WTC11 (cell line): ENCODE results near the gene NOP10. TPM values are rescaled to one million over a fixed set of nuclear protein-coding genes. Genes with fewer than 3 reads are reported as not detected.

ENCODE experiments used
- ATAC-seq: fragments of 200-7000 bp; cut with Tn5 transposase; 2 replicates; pipeline ENCODE4 v1.10.0; 2021; ENCODE audit warnings: mild to moderate bottlenecking, moderate library complexity
- CTCF ChIA-PET: fragments of 300-600 bp; sonication (Branson Sonifier 250); formaldehyde crosslinking; loops from one replicate; lab custom pipeline; 2021; ENCODE audit warnings: antibody characterized with exemption; lab: Charles Lee
- POLR2A ChIA-PET: fragments of 350-600 bp; sonication (Branson Sonifier 250); formaldehyde crosslinking; loops from one replicate; lab custom pipeline; 2021; ENCODE audit warnings: antibody characterized with exemption; lab: Charles Lee
- DNase-seq: peaks from one replicate; pipeline ENCODE4 v3.0.0; 2021; ENCODE audit warnings: low spot score
- H3K27ac Mint-ChIP-seq: 2 replicates; pipeline ENCODE4 v1.8.0; 2021; ENCODE audit warnings: mixed read lengths
- H3K27me3 Mint-ChIP-seq: 2 replicates; pipeline ENCODE4 v1.8.0; 2021; ENCODE audit warnings: low read depth, mild to moderate bottlenecking, moderate library complexity, mixed read lengths
- H3K36me3 Mint-ChIP-seq: 2 replicates; pipeline ENCODE4 v1.8.0; 2021; ENCODE audit warnings: mixed read lengths
- H3K4me1 Mint-ChIP-seq: 2 replicates; pipeline ENCODE4 v1.8.0; 2022; ENCODE audit warnings: mixed read lengths
- H3K4me3 Mint-ChIP-seq: 2 replicates; pipeline ENCODE4 v1.8.0; 2021; ENCODE audit warnings: mild to moderate bottlenecking, moderate library complexity, mixed read lengths
- H3K9me3 Mint-ChIP-seq: 2 replicates; pipeline ENCODE4 v1.8.0; 2021; ENCODE audit warnings: mixed read lengths
- CBFB ChIP-seq: sonication (generic); formaldehyde crosslinking; IDR thresholded peaks from 2 replicates; pipeline ENCODE4 v1.8.1; 2022; ENCODE audit warnings: mild to moderate bottlenecking, low read depth, missing genetic modification reagents
- CREM ChIP-seq: sonication (generic); formaldehyde crosslinking; IDR thresholded peaks from 2 replicates; pipeline ENCODE4 v1.8.1; 2022; ENCODE audit warnings: mild to moderate bottlenecking, missing genetic modification reagents, moderate library complexity
- FOXK1 ChIP-seq: sonication (generic); formaldehyde crosslinking; IDR thresholded peaks from 2 replicates; pipeline ENCODE4 v1.8.0; 2022; ENCODE audit warnings: mild to moderate bottlenecking, moderate library complexity, missing genetic modification reagents
- FOXP1 ChIP-seq: sonication (generic); formaldehyde crosslinking; IDR thresholded peaks from 2 replicates; pipeline ENCODE4 v1.8.0; 2022; ENCODE audit warnings: missing genetic modification reagents, mild to moderate bottlenecking, moderate library complexity, borderline replicate concordance
- GTF2I ChIP-seq: fragments of 250-450 bp; sonication (Bioruptor Pico); conservative IDR thresholded peaks from 2 replicates; pipeline ENCODE4 v1.4.0; 2021; ENCODE audit warnings: mild to moderate bottlenecking
- IRF1 ChIP-seq: sonication (generic); formaldehyde crosslinking; IDR thresholded peaks from 2 replicates; pipeline ENCODE4 v1.8.0; 2023; ENCODE audit warnings: missing genetic modification reagents
- IRF2 ChIP-seq: sonication (generic); formaldehyde crosslinking; IDR thresholded peaks from 2 replicates; pipeline ENCODE4 v1.8.0; 2022; ENCODE audit warnings: low read depth, missing genetic modification reagents, borderline replicate concordance
- JUN ChIP-seq: sonication (generic); formaldehyde crosslinking; IDR thresholded peaks from 2 replicates; pipeline ENCODE4 v1.8.0; 2023; ENCODE audit warnings: mild to moderate bottlenecking, missing genetic modification reagents
- MYBL2 ChIP-seq: sonication (generic); formaldehyde crosslinking; IDR thresholded peaks from 2 replicates; pipeline ENCODE4 v1.8.1; 2023; ENCODE audit warnings: mild to moderate bottlenecking, moderate library complexity, missing genetic modification reagents
- PRDM15 ChIP-seq: sonication (generic); formaldehyde crosslinking; IDR thresholded peaks from 2 replicates; pipeline ENCODE4 v1.8.0; 2022; ENCODE audit warnings: missing genetic modification reagents
- SMAD4 ChIP-seq: sonication (generic); formaldehyde crosslinking; IDR thresholded peaks from 2 replicates; pipeline ENCODE4 v1.8.0; 2022; ENCODE audit warnings: mild to moderate bottlenecking, missing genetic modification reagents
- SP1 ChIP-seq: sonication (generic); formaldehyde crosslinking; conservative IDR thresholded peaks from 2 replicates; pipeline ENCODE4 v1.8.1; 2022; ENCODE audit warnings: missing genetic modification reagents
- USF2 ChIP-seq: sonication (generic); formaldehyde crosslinking; IDR thresholded peaks from 2 replicates; pipeline ENCODE4 v1.8.1; 2023; ENCODE audit warnings: mild to moderate bottlenecking, missing genetic modification reagents, moderate library complexity
- ZNF121 ChIP-seq: sonication (generic); formaldehyde crosslinking; IDR thresholded peaks from 2 replicates; pipeline ENCODE4 v1.8.0; 2023; ENCODE audit warnings: missing genetic modification reagents
- ZNF232 ChIP-seq: sonication (generic); formaldehyde crosslinking; IDR thresholded peaks from 2 replicates; pipeline ENCODE4 v1.8.0; 2022; ENCODE audit warnings: mild to moderate bottlenecking, missing genetic modification reagents
- ZNF281 ChIP-seq: sonication (generic); formaldehyde crosslinking; IDR thresholded peaks from 2 replicates; pipeline ENCODE4 v1.8.0; 2023; ENCODE audit warnings: mild to moderate bottlenecking, missing genetic modification reagents
- ZNF317 ChIP-seq: sonication (generic); formaldehyde crosslinking; IDR thresholded peaks from 2 replicates; pipeline ENCODE4 v1.8.1; 2023; ENCODE audit warnings: low read depth, mild to moderate bottlenecking, moderate library complexity, missing genetic modification reagents, borderline replicate concordance
- ZNF671 ChIP-seq: fragments of 250-450 bp; sonication (Bioruptor Pico); IDR thresholded peaks from 2 replicates; pipeline ENCODE4 v1.8.0; 2021; ENCODE audit warnings: mild to moderate bottlenecking
- total RNA-seq: library from RNA; stranded (reverse); gene quantifications from 3 replicates; pipeline ENCODE4 v1.2.3, GENCODE V29; 2021
- TF ChIP-seq, protein P1 (sequence below): sonication (generic); formaldehyde crosslinking; IDR thresholded peaks from 2 replicates; pipeline ENCODE4 v1.8.0; 2023; ENCODE audit warnings: missing genetic modification reagents, mild to moderate bottlenecking, borderline replicate concordance

NOP10 gene
- total RNA-seq, 1 experiment from 2014 or later, result 220 TPM

GRCh38 chr15:34367101-34368081 is 24.5 kb upstream of the NOP10 start, which contains the start of gene LPCAT4 (continued):
- no peak; the same call in 1 of the 2 replicates for TF ChIP-seq IRF1
- TF ChIP-seq JUN (CRISPR knock-in tag), result no peak
- TF ChIP-seq USF2 (CRISPR knock-in tag), result 0 out of 2 replicates have a peak, but pooled peaks have one; percentile 24
- TF ChIP-seq CREM, result peak; percentile 69; the same call in 1 of the 2 replicates
- 0 out of 2 replicates have a peak, but pooled peaks have one; percentile 15 for TF ChIP-seq GTF2I (CRISPR knock-in tag)
- no peak for TF ChIP-seq ZNF232 (CRISPR knock-in tag)
- no peak for TF ChIP-seq ZNF671
- peak; percentile 50; the same call in 1 of the 2 replicates for TF ChIP-seq ZNF121 (CRISPR knock-in tag)
- TF ChIP-seq IRF2, result no peak

GRCh38 chr15:34366271-34367065 is 23.5 kb upstream of the NOP10 start:
- Mint-ChIP-seq H3K36me3 (peaks cover 18% of the 10 kb centered on the region), H3K4me3 (peak overlapping the region; percentile 96), H3K9me3 (peaks cover 2% of the 10 kb centered on the region), H3K27ac (peak overlapping the region; percentile 93), H3K4me1 (peaks cover 17% of the 10 kb centered on the region), H3K27me3 (no peaks in the 10 kb centered on the region; the same call in 1 of the 2 replicates)
- peak; percentile 85 for DNase-seq
- CTCF ChIA-PET, result interaction anchor here (0.6 to 2.9 kb wide), 15 partner anchors 8 to 257 kb away, joined by 3 to 27 read pairs (median 5); partner anchors contain the start of genes GOLGA8B, KATNBL1, NOP10 and NUTM1
- POLR2A ChIA-PET, result interaction anchor here (0.9 to 2.6 kb wide), 7 partner anchors 8 to 265 kb away, joined by 3 to 9 read pairs (median 3); partner anchors contain the start of genes EMC7, GOLGA8B, NOP10 and NUTM1
- ATAC-seq, result peak; percentile 67
- peak; percentile 93 for TF ChIP-seq ZNF281
- TF ChIP-seq SP1 (CRISPR knock-in tag), result peak; percentile 73
- no peak for TF ChIP-seq ZNF317
- TF ChIP-seq CBFB, result no peak
- TF ChIP-seq, protein P1, sequence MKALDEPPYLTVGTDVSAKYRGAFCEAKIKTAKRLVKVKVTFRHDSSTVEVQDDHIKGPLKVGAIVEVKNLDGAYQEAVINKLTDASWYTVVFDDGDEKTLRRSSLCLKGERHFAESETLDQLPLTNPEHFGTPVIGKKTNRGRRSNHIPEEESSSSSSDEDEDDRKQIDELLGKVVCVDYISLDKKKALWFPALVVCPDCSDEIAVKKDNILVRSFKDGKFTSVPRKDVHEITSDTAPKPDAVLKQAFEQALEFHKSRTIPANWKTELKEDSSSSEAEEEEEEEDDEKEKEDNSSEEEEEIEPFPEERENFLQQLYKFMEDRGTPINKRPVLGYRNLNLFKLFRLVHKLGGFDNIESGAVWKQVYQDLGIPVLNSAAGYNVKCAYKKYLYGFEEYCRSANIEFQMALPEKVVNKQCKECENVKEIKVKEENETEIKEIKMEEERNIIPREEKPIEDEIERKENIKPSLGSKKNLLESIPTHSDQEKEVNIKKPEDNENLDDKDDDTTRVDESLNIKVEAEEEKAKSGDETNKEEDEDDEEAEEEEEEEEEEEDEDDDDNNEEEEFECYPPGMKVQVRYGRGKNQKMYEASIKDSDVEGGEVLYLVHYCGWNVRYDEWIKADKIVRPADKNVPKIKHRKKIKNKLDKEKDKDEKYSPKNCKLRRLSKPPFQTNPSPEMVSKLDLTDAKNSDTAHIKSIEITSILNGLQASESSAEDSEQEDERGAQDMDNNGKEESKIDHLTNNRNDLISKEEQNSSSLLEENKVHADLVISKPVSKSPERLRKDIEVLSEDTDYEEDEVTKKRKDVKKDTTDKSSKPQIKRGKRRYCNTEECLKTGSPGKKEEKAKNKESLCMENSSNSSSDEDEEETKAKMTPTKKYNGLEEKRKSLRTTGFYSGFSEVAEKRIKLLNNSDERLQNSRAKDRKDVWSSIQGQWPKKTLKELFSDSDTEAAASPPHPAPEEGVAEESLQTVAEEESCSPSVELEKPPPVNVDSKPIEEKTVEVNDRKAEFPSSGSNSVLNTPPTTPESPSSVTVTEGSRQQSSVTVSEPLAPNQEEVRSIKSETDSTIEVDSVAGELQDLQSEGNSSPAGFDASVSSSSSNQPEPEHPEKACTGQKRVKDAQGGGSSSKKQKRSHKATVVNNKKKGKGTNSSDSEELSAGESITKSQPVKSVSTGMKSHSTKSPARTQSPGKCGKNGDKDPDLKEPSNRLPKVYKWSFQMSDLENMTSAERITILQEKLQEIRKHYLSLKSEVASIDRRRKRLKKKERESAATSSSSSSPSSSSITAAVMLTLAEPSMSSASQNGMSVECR (CRISPR knock-in tag), result 0 out of 2 replicates have a peak, but pooled peaks have one; percentile 17
- 0 out of 2 replicates have a peak, but pooled peaks have one; percentile 41 for TF ChIP-seq FOXP1 (CRISPR knock-in tag)
- peak; percentile 19; the same call in 1 of the 2 replicates for TF ChIP-seq MYBL2 (CRISPR knock-in tag)
- TF ChIP-seq PRDM15 (CRISPR knock-in tag), result peak; percentile 76
- peak; percentile 76 for TF ChIP-seq FOXK1
- no peak for TF ChIP-seq SMAD4 (CRISPR knock-in tag)
